Astrocyte (in vitro differentiated cells and primary cell): Measurements from ENCODE around the gene EYS. TPM values are rescaled to one million over a fixed set of nuclear protein-coding genes. Genes with fewer than 3 reads are reported as not detected.

Experiments
- DNase-seq: peaks from one replicate; pipeline ENCODE4 v3.0.0-alpha.2; 2010; ENCODE audit warnings: low read depth
- FAIRE-seq: peaks from 2 replicates; lab custom pipeline; 2011; peaks lifted over from hg19 to GRCh38; lab: Jason Lieb, UNC
- H2AFZ ChIP-seq: 2 replicates; pipeline ENCODE4 v1.6.0; 2012; ENCODE audit warnings: low read depth, low read length, inconsistent platforms
- H3K27ac ChIP-seq: 2 replicates; pipeline ENCODE4 v1.5.1; 2011; ENCODE audit warnings: low read depth, low read length, inconsistent platforms
- H3K27me3 ChIP-seq: 2 replicates; pipeline ENCODE4 v1.6.0; 2011; ENCODE audit warnings: low read length, inconsistent platforms; ENCODE audit not compliant: insufficient read depth
- H3K36me3 ChIP-seq: 2 replicates; pipeline ENCODE4 v1.5.1; 2011; ENCODE audit warnings: low read length, inconsistent platforms; ENCODE audit not compliant: insufficient read depth
- H3K4me1 ChIP-seq: 2 replicates; pipeline ENCODE4 v1.5.1; 2011; ENCODE audit warnings: low read length, inconsistent platforms; ENCODE audit not compliant: insufficient read depth
- H3K4me2 ChIP-seq: 2 replicates; pipeline ENCODE4 v1.6.0; 2012; ENCODE audit warnings: low read length, inconsistent platforms
- H3K4me3 ChIP-seq: 2 replicates; pipeline ENCODE4 v1.5.1; 2011; ENCODE audit warnings: low read depth, mild to moderate bottlenecking, low read length, inconsistent platforms; ENCODE audit not compliant: insufficient read depth
- H3K79me2 ChIP-seq: 2 replicates; pipeline ENCODE4 v1.6.0; 2012; ENCODE audit warnings: mild to moderate bottlenecking, low read length, inconsistent platforms; ENCODE audit not compliant: insufficient read depth
- H3K9ac ChIP-seq: 2 replicates; pipeline ENCODE4 v1.6.0; 2012; ENCODE audit warnings: mild to moderate bottlenecking, low read length, inconsistent platforms
- H3K9me3 ChIP-seq: 2 replicates; pipeline ENCODE4 v1.5.1; 2012; ENCODE audit warnings: low read depth, mild to moderate bottlenecking, low read length, inconsistent platforms; ENCODE audit not compliant: insufficient read depth
- H4K20me1 ChIP-seq: 2 replicates; pipeline ENCODE4 v1.6.0; 2012; ENCODE audit warnings: low read length, inconsistent platforms; ENCODE audit not compliant: insufficient read depth
- H3K27ac Mint-ChIP-seq: one replicate; pipeline ENCODE4 v1.8.0; 2021; ENCODE audit warnings: mild to moderate bottlenecking, mixed read lengths; ENCODE audit not compliant: unreplicated experiment
- H3K27me3 Mint-ChIP-seq: one replicate; pipeline ENCODE4 v1.8.0; 2021; ENCODE audit warnings: low read depth, mixed read lengths; ENCODE audit not compliant: unreplicated experiment
- H3K36me3 Mint-ChIP-seq: one replicate; pipeline ENCODE4 v1.8.0; 2021; ENCODE audit warnings: low read depth, mixed read lengths; ENCODE audit not compliant: unreplicated experiment
- H3K4me1 Mint-ChIP-seq: one replicate; pipeline ENCODE4 v1.8.0; 2021; ENCODE audit warnings: low read depth, mixed read lengths; ENCODE audit not compliant: unreplicated experiment
- H3K4me3 Mint-ChIP-seq: one replicate; pipeline ENCODE4 v1.8.0; 2021; ENCODE audit warnings: mild to moderate bottlenecking, moderate library complexity, mixed read lengths; ENCODE audit not compliant: unreplicated experiment
- H3K9me3 Mint-ChIP-seq: one replicate; pipeline ENCODE4 v1.8.0; 2021; ENCODE audit warnings: mild to moderate bottlenecking, mixed read lengths; ENCODE audit not compliant: unreplicated experiment
- EZH2 ChIP-seq: IDR thresholded peaks from 2 replicates; pipeline ENCODE4 v1.6.1; 2012; ENCODE audit warnings: mild to moderate bottlenecking, low read length, inconsistent platforms; ENCODE audit not compliant: insufficient read depth
- total RNA-seq: library from RNA; stranded (reverse); gene quantifications from 2 replicates; pipeline ENCODE4 v1.2.1, GENCODE V29; 2021
- TF ChIP-seq, protein P1 (sequence below): IDR thresholded peaks from 2 replicates; pipeline ENCODE4 v1.5.1; 2011; ENCODE audit warnings: low read depth, mild to moderate bottlenecking, inconsistent platforms, low read length, moderate library complexity; ENCODE audit not compliant: insufficient read depth

The EYS gene
- total RNA-seq, 1 donor from 2014 or later, result 0.16 TPM

DNA sequence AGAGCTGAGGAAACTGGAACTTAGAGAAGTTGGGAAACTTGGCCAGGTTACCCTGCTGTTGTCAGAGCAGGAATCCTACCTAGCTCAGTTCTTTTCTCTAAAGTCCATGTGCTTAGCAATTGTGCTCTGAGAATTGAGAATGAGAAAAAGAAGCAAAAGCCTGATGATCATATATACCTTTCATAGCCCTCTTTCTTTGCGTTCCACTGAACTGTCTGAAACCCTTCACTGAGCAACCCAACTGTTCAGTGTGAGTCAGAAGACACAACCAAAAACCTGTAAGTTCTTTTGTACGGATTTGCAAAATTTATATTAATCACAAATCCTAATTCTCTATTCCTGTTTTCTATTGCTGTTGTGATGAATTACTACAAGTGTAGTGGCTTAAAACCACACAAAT, 1990.9 kb downstream of the EYS start:
- no peak overlapping the region for H3K9ac ChIP-seq
- H3K4me2 ChIP-seq, result no peak overlapping the region
- H4K20me1 ChIP-seq, result no peaks in the 10 kb centered on the region
- Mint-ChIP-seq H3K27ac (no peak overlapping the region), H3K9me3 (no peaks in the 10 kb centered on the region), H3K4me3 (no peak overlapping the region), H3K36me3 (peaks cover 7% of the 10 kb centered on the region), H3K27me3 (no peaks in the 10 kb centered on the region), H3K4me1 (no peaks in the 10 kb centered on the region)
- H3K4me3 ChIP-seq, result no peak overlapping the region
- H3K9me3 ChIP-seq, result no peaks in the 10 kb centered on the region
- DNase-seq (no peak), FAIRE-seq (no peak)
- no peaks in the 10 kb centered on the region for H3K27me3 ChIP-seq
- H3K27ac ChIP-seq, result no peak overlapping the region
- H2AFZ ChIP-seq, result no peak overlapping the region
- TF ChIP-seq, protein P1, sequence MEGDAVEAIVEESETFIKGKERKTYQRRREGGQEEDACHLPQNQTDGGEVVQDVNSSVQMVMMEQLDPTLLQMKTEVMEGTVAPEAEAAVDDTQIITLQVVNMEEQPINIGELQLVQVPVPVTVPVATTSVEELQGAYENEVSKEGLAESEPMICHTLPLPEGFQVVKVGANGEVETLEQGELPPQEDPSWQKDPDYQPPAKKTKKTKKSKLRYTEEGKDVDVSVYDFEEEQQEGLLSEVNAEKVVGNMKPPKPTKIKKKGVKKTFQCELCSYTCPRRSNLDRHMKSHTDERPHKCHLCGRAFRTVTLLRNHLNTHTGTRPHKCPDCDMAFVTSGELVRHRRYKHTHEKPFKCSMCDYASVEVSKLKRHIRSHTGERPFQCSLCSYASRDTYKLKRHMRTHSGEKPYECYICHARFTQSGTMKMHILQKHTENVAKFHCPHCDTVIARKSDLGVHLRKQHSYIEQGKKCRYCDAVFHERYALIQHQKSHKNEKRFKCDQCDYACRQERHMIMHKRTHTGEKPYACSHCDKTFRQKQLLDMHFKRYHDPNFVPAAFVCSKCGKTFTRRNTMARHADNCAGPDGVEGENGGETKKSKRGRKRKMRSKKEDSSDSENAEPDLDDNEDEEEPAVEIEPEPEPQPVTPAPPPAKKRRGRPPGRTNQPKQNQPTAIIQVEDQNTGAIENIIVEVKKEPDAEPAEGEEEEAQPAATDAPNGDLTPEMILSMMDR, result no peak
- TF ChIP-seq EZH2, result no peak
- H3K36me3 ChIP-seq, result peaks cover 23% of the 10 kb centered on the region
- H3K79me2 ChIP-seq, result no peaks in the 10 kb centered on the region
- no peaks in the 10 kb centered on the region for H3K4me1 ChIP-seq

- H3K79me2 ChIP-seq, result no peaks in the 10 kb centered on the region
- H3K9me3 ChIP-seq, result no peaks in the 10 kb centered on the region
- H2AFZ ChIP-seq, result no peak overlapping the region
- DNase-seq (no peak), FAIRE-seq (no peak)
- no peaks in the 10 kb centered on the region for H4K20me1 ChIP-seq
- H3K36me3 ChIP-seq, result peaks cover 34% of the 10 kb centered on the region
- no peaks in the 10 kb centered on the region for H3K4me1 ChIP-seq
- no peak for TF ChIP-seq EZH2
- TF ChIP-seq, protein P1, result no peak
- Mint-ChIP-seq H3K27ac (no peak overlapping the region), H3K4me1 (no peaks in the 10 kb centered on the region), H3K27me3 (no peaks in the 10 kb centered on the region), H3K36me3 (peaks cover 9% of the 10 kb centered on the region), H3K4me3 (no peak overlapping the region), H3K9me3 (no peaks in the 10 kb centered on the region)
- no peak overlapping the region for H3K9ac ChIP-seq
- H3K27ac ChIP-seq, result no peak overlapping the region
- no peaks in the 10 kb centered on the region for H3K27me3 ChIP-seq
- H3K4me3 ChIP-seq, result no peak overlapping the region
- H3K4me2 ChIP-seq, result no peak overlapping the region
Observed at GRCh38 chr6:63714091-63714490, 1992.9 kb downstream of the EYS start.

DNA sequence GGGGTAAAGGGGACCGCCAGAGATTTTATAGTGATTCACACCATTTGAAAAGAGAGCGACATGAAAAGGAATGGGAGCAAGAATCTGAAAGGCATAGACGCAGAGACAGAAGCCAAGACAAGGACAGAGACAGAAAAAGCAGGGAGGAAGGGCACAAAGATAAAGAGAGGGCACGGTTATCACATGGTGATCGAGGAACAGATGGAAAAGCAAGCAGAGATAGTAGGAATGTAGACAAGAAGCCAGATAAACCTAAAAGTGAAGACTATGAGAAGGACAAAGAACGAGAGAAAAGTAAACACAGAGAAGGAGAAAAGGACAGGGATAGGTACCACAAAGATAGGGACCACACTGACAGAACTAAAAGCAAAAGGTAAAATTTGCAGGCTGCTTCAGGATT, 1993.7 kb downstream of the EYS start:
- H4K20me1 ChIP-seq, result no peaks in the 10 kb centered on the region
- no peak overlapping the region for H3K4me3 ChIP-seq
- no peaks in the 10 kb centered on the region for H3K4me1 Mint-ChIP-seq
- no peak overlapping the region for H3K9ac ChIP-seq
- H3K36me3 Mint-ChIP-seq, result peaks cover 9% of the 10 kb centered on the region
- no peaks in the 10 kb centered on the region for H3K27me3 ChIP-seq
- no peak for DNase-seq
- no peak overlapping the region for H3K4me2 ChIP-seq
- H3K4me1 ChIP-seq, result no peaks in the 10 kb centered on the region
- H3K9me3 Mint-ChIP-seq, result no peaks in the 10 kb centered on the region
- H3K27ac Mint-ChIP-seq, result no peak overlapping the region
- no peaks in the 10 kb centered on the region for H3K79me2 ChIP-seq
- peaks cover 37% of the 10 kb centered on the region for H3K36me3 ChIP-seq
- no peaks in the 10 kb centered on the region for H3K27me3 Mint-ChIP-seq
- H3K9me3 ChIP-seq, result no peaks in the 10 kb centered on the region
- no peak overlapping the region for H3K4me3 Mint-ChIP-seq
- FAIRE-seq, result no peak
- TF ChIP-seq, protein P1, result no peak
- no peak for TF ChIP-seq EZH2
- H3K27ac ChIP-seq, result no peak overlapping the region
- H2AFZ ChIP-seq, result no peak overlapping the region
